Cardiac septum (tissue), 1 donor: ENCODE results near the gene HIVEP2. TPM values are rescaled to one million over a fixed set of nuclear protein-coding genes. Genes with fewer than 3 reads are reported as not detected.

ENCODE experiments used
- DNase-seq: peaks from one replicate; pipeline ENCODE4 v3.0.0-alpha.2; 2020; ENCODE audit warnings: low spot score
- intact Hi-C: fragments of 100-400 bp; cut with DNase I; formaldehyde crosslinking; loops from one replicate; pipeline ENCODE4 v1.14.0; 2022
- total RNA-seq: library from RNA; stranded (reverse); fragmentation: NEBNext Ultra II Directional; extraction: Animal tissue kit (Norgen Biotek cat#: 25700); gene quantifications from one replicate; pipeline ENCODE4 v1.2.1, GENCODE V29; 2021
- donor health status: DM: no; HTN: no; CAD: no.

Gene HIVEP2
- total RNA-seq, 1 donor from 2014 or later: 25.7 TPM

GRCh38 chr6:142706210-142706609 is 238.8 kb downstream of the HIVEP2 start:
- no peak for DNase-seq
- intact Hi-C loops: no loop called here

- intact Hi-C loops: no loop called here
- no peak for DNase-seq
Observed at GRCh38 chr6:142705054-142705453, 239.9 kb downstream of the HIVEP2 start.

- intact Hi-C loops: no loop called here
- DNase-seq: peak; percentile 89
Observed at GRCh38 chr6:142702501-142703460, 242.2 kb downstream of the HIVEP2 start.

Other genes starting within 250 kb of the HIVEP2 start
- 42.6 TPM for gene AIG1, start 115.7 kb upstream of the HIVEP2 start, total RNA-seq